Natural killer cell (primary cell): Measurements from ENCODE around the gene BTG1. TPM values are rescaled to one million over a fixed set of nuclear protein-coding genes. Genes with fewer than 3 reads are reported as not detected.
A peak's percentile ranks its signal among the peaks of the same experiment; 100 is the strongest.

Experiments
- ATAC-seq, 3 donors: fragments of 150-1000 bp in 2 of 3; fragments of 200-7000 bp in 1 of 3; cut with Tn5 transposase; 1 replicate in 1 of 3; 2 replicates in 2 of 3; pipeline ENCODE4 v1.10.0; 2021; ENCODE audit warnings: mild to moderate bottlenecking in 2 of 3, moderate library complexity in 2 of 3
- DNase-seq, 2 donors: peaks; one replicate each; pipeline versions ENCODE4 v3.0.0 to v3.0.0-alpha.2; 2013 to 2021; ENCODE audit warnings: mixed read lengths in 1 of 2
- H3K27ac ChIP-seq: one replicate; pipeline ENCODE4 v1.5.1; 2013; ENCODE audit warnings: mild to moderate bottlenecking, low read length
- H3K27me3 ChIP-seq: one replicate; pipeline ENCODE4 v1.6.1; 2013; ENCODE audit warnings: low read length; ENCODE audit not compliant: control insufficient read depth, insufficient read depth
- H3K36me3 ChIP-seq: one replicate; pipeline ENCODE4 v1.6.1; 2013; ENCODE audit warnings: low read length; ENCODE audit not compliant: control insufficient read depth, insufficient read depth
- H3K4me1 ChIP-seq: one replicate; pipeline ENCODE4 v1.6.1; 2013; ENCODE audit warnings: low read length; ENCODE audit not compliant: control insufficient read depth, insufficient read depth
- H3K4me3 ChIP-seq: one replicate; pipeline ENCODE4 v1.5.1; 2013; ENCODE audit warnings: low read length
- H3K9me3 ChIP-seq: one replicate; pipeline ENCODE4 v1.6.1; 2013; ENCODE audit warnings: low read length; ENCODE audit not compliant: control insufficient read depth, insufficient read depth
- H3K27ac Mint-ChIP-seq, 2 donors: one replicate each; pipeline ENCODE4 v1.8.0; 2022; ENCODE audit warnings: mild to moderate bottlenecking in 2 of 2, mixed read lengths in 2 of 2, moderate library complexity in 1 of 2
- H3K27me3 Mint-ChIP-seq, 2 donors: one replicate each; pipeline ENCODE4 v1.8.0; 2022; ENCODE audit warnings: low read depth in 2 of 2, mixed read lengths in 2 of 2
- H3K36me3 Mint-ChIP-seq: one replicate; pipeline ENCODE4 v1.8.0; 2022; ENCODE audit warnings: mixed read lengths
- H3K4me1 Mint-ChIP-seq, 2 donors: one replicate each; pipeline ENCODE4 v1.8.0; 2022; ENCODE audit warnings: mixed read lengths in 2 of 2
- H3K4me3 Mint-ChIP-seq: one replicate; pipeline ENCODE4 v1.8.0; 2022; ENCODE audit warnings: mild to moderate bottlenecking, moderate library complexity, mixed read lengths
- H3K9me3 Mint-ChIP-seq, 2 donors: one replicate each; pipeline ENCODE4 v1.8.0; 2022; ENCODE audit warnings: mixed read lengths in 2 of 2
- CTCF ChIP-seq: fragments of 200-600 bp; IDR thresholded peaks from one replicate; pipeline ENCODE4 v1.8.0; 2022; ENCODE audit warnings: antibody characterized with exemption
- WGBS: methylation state at CpG from one replicate; pipeline ENCODE4 v1.1.7; 2013; ENCODE audit warnings: missing lambda C conversion rate; ENCODE audit not compliant: insufficient coverage; 5-methylcytosine and 5-hydroxymethylcytosine counted together
- intact Hi-C: fragments of 100-400 bp; cut with micrococcal nuclease; formaldehyde crosslinking; loops from one replicate; pipeline ENCODE4 v1.14.2; 2022
- total RNA-seq, 4 donors: library from RNA; stranded (reverse); fragments of 120-200 nt in 1 of 4; gene quantifications; one replicate each; pipeline versions ENCODE4 v1.2.3 to v1.2.4, GENCODE V29; 2013 to 2022

BTG1 gene
- total RNA-seq, 3 donors from 2014 or later (not counting 1 experiment from before 2014, with no cell fraction given): 801 to 1,037 (median 830) TPM

DNA sequence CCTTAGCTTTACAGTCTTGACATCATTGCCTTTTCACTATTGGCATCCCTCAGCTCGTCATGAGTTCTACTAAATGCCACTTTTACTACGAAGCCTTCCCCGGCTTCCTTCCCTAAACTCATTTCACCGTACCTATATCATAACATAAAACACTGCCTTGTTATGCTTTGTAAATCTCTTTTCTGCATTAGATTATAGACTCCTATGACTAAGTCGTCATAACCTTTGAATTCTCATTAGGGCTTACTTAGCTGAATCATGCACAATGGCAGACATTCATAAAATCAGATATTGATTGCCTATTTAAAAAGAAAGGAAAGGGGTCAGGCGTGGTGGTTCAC, 21.0 kb downstream of the BTG1 start:
- no peaks in the 10 kb centered on the region for H3K27me3 ChIP-seq
- H3K4me3 ChIP-seq: no peak overlapping the region
- H3K27me3 Mint-ChIP-seq: no peaks in the 10 kb centered on the region
- no peaks in the 10 kb centered on the region for H3K9me3 ChIP-seq
- ATAC-seq (no peak), DNase-seq (no peak)
- H3K36me3 Mint-ChIP-seq: peaks cover 7% of the 10 kb centered on the region
- 73% methylated on average over 5 of the region's 6 CpGs for whole genome bisulfite sequencing
- intact Hi-C loops: loop anchor here (2.0 kb wide), 1 partner anchor 16 kb away; no protein-coding TSS in a partner anchor
- peaks cover 51 to 61% of the 10 kb centered on the region in 2 donors for H3K4me1 Mint-ChIP-seq
- H3K9me3 Mint-ChIP-seq: peaks cover 2 to 8% of the 10 kb centered on the region in 2 donors
- H3K27ac ChIP-seq: no peak overlapping the region
- peak overlapping the region; percentile 6 to 56 for H3K27ac Mint-ChIP-seq
- peaks cover 6% of the 10 kb centered on the region for H3K4me1 ChIP-seq
- H3K36me3 ChIP-seq: no peaks in the 10 kb centered on the region
- no peak for TF ChIP-seq CTCF
- H3K4me3 Mint-ChIP-seq: no peak overlapping the region

DNA sequence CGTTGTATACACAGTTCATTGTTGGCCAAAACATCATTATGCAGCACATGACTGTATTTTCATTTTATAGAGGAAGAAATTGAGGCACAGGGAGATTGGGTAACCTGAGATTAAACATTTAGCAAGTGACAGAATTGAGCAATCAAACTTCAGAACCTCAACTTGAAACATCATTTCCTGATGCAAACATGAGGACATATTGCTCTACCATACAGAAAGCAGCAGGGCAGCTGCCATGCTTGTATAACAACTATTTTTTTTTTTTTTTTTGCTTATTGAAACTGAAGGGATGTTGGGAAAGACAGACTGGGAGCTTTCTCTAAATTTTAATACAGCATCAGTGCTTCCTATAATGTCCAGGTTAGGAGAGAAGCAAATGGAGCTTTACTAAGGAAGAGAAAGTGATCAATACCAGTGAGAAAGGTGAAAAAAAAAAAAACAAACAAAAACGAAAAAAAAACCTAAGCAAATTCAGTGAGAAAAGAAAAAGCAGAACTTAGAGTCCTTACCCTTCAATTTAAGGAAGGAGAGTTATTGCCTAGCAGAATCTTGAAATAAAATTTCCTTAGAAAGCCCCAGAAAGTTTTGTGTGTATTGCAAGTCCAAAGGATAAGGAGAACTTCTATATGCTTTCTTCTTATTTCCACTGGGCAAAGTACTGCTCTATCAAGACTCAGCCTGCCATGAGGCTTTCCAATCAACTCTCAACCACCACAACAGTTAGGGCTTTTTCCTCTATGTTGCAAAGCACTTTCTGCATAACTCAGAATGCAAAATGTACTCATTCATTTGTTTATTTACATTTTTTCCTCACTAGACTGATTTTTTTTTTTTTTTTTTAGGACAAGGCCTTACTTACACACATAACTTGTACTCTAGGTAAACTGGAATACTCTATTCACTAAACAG, 21.6 kb downstream of the BTG1 start:
- Histone ChIP-seq H3K36me3 (no peaks in the 10 kb centered on the region), H3K27ac (no peak overlapping the region), H3K27me3 (no peaks in the 10 kb centered on the region), H3K9me3 (no peaks in the 10 kb centered on the region), H3K4me3 (no peak overlapping the region), H3K4me1 (peaks cover 6% of the 10 kb centered on the region)
- H3K4me1 Mint-ChIP-seq: peaks cover 51 to 58% of the 10 kb centered on the region in 2 donors
- intact Hi-C loops: loop anchor here (2.0 kb wide), 1 partner anchor 17 kb away; no protein-coding TSS in a partner anchor
- WGBS: 100% methylated on average over 1 of the region's 2 CpGs
- H3K36me3 Mint-ChIP-seq: peaks cover 7% of the 10 kb centered on the region
- no peaks in the 10 kb centered on the region for H3K27me3 Mint-ChIP-seq
- no peak for TF ChIP-seq CTCF
- DNase-seq (no peak), ATAC-seq (peak; percentile 29 to 41 (median 37))
- H3K9me3 Mint-ChIP-seq: peaks cover 2 to 8% of the 10 kb centered on the region in 2 donors
- H3K4me3 Mint-ChIP-seq: no peak overlapping the region
- peak overlapping the region; percentile 6 to 56 for H3K27ac Mint-ChIP-seq

GRCh38 chr12:92122941-92123779, 22.5 kb downstream of the BTG1 start:
- Mint-ChIP-seq H3K9me3 (peaks cover 2 to 8% of the 10 kb centered on the region in 2 donors), H3K4me3 (no peak overlapping the region), H3K4me1 (peaks cover 47 to 56% of the 10 kb centered on the region in 2 donors), H3K27ac (peak overlapping the region; percentile 6 to 56), H3K27me3 (no peaks in the 10 kb centered on the region), H3K36me3 (peaks cover 7% of the 10 kb centered on the region)
- peak in 1 of 3 donors; percentile 7 for ATAC-seq
- DNase-seq: no peak
- intact Hi-C loops: no loop called here
- Histone ChIP-seq H3K36me3 (no peaks in the 10 kb centered on the region), H3K27me3 (no peaks in the 10 kb centered on the region), H3K27ac (no peak overlapping the region), H3K4me1 (peaks cover 6% of the 10 kb centered on the region), H3K4me3 (no peak overlapping the region), H3K9me3 (no peaks in the 10 kb centered on the region)
- TF ChIP-seq CTCF: no peak
- 91% methylated on average over 3 of the region's 4 CpGs for WGBS
